Panc1 (cell line): ENCODE measurements around the gene CD9. TPM values are rescaled to one million over a fixed set of nuclear protein-coding genes. Genes with fewer than 3 reads are reported as not detected.

Experiments
- ATAC-seq: fragments of 200-7000 bp; cut with Tn5 transposase; 2 replicates; pipeline ENCODE4 v1.9.1; 2020; ENCODE audit warnings: mild to moderate bottlenecking, moderate library complexity
- BruUV-seq: library from RNA; stranded (reverse); fragments of 400-500 nt; replicated peaks from 2 replicates; lab custom pipeline; 2021; lab: Mats Ljungman, UMichigan
- CTCF ChIA-PET: fragments of 300-600 bp; sonication (Branson Sonifier 250); formaldehyde crosslinking; loops from one replicate; lab custom pipeline; 2022; ENCODE audit warnings: antibody characterized with exemption; lab: Charles Lee
- POLR2A ChIA-PET: fragments of 300-600 bp; sonication (Branson Sonifier 250); formaldehyde crosslinking; loops from one replicate; lab custom pipeline; 2022; ENCODE audit warnings: antibody characterized with exemption; lab: Charles Lee
- DNase-seq: peaks from one replicate; pipeline ENCODE4 v3.0.0-alpha.2; 2010; ENCODE audit warnings: low read depth, low spot score
- H3K27ac ChIP-seq: 2 replicates; pipeline ENCODE4 v1.5.1; 2011; ENCODE audit warnings: mild to moderate bottlenecking, low read length, inconsistent platforms
- H3K27me3 ChIP-seq: fragments of 200-500 bp; sonication (Bioruptor generic); 2 replicates; pipeline ENCODE4 v1.6.0; 2014; ENCODE audit warnings: low read length, inconsistent platforms; ENCODE audit not compliant: control insufficient read depth, insufficient read depth
- H3K36me3 ChIP-seq: fragments of 200-500 bp; sonication (Bioruptor generic); 2 replicates; pipeline ENCODE4 v1.5.1; 2014; ENCODE audit warnings: inconsistent platforms, mild to moderate bottlenecking, low read length, moderate library complexity; ENCODE audit not compliant: control insufficient read depth, insufficient read depth
- H3K4me1 ChIP-seq: 2 replicates; pipeline ENCODE4 v1.5.1; 2011; ENCODE audit warnings: inconsistent platforms, mild to moderate bottlenecking, low read length, moderate library complexity; ENCODE audit not compliant: control insufficient read depth, insufficient read depth
- H3K4me3 ChIP-seq, 2 experiments: 2 replicates each; pipeline ENCODE4 v1.5.1; 2011 to 2012; ENCODE audit warnings: low read depth in 2 of 2, low read length in 2 of 2, mild to moderate bottlenecking in 2 of 2, inconsistent platforms in 1 of 2, moderate library complexity in 1 of 2
- H3K9me3 ChIP-seq: fragments of 200-500 bp; sonication (Bioruptor generic); 2 replicates; pipeline ENCODE4 v1.5.1; 2014; ENCODE audit warnings: low read depth, mild to moderate bottlenecking, inconsistent platforms, low read length, moderate library complexity; ENCODE audit not compliant: control insufficient read depth, insufficient read depth
- POLR2AphosphoS5 ChIP-seq: IDR thresholded peaks from 2 replicates; pipeline ENCODE4 v1.6.1; 2012; ENCODE audit warnings: mild to moderate bottlenecking, low read depth, low read length, moderate library complexity
- SIN3A ChIP-seq: IDR thresholded peaks from 2 replicates; pipeline ENCODE4 v1.6.1; 2012; ENCODE audit warnings: low read depth, mild to moderate bottlenecking, low read length, moderate library complexity, borderline replicate concordance; ENCODE audit not compliant: insufficient read depth
- TCF7L2 ChIP-seq: IDR thresholded peaks from 2 replicates; pipeline ENCODE4 v1.6.1; 2011; ENCODE audit warnings: mild to moderate bottlenecking, low read depth, low read length, inconsistent platforms
- in situ Hi-C: cut with HindIII; loops from 2 replicates; pipeline ENCODE4 v1.10.0; 2016; ENCODE audit warnings: low sequenced_read_pairs, low pct_unique_long_range_greater_than_20kb
- intact Hi-C: fragments of 100-400 bp; cut with micrococcal nuclease; formaldehyde crosslinking; loops from one replicate; pipeline ENCODE4 v1.10.0; 2022; ENCODE audit not compliant: unreplicated experiment
- total RNA-seq: library from RNA; stranded (reverse); gene quantifications from one replicate; pipeline ENCODE4 v1.2.1, GENCODE V29; 2021; ENCODE audit not compliant: unreplicated experiment
- TF ChIP-seq, protein P1 (sequence below): fragments of 450-650 bp; IDR thresholded peaks from 2 replicates; pipeline ENCODE4 v1.5.1; 2017; ENCODE audit warnings: mild to moderate bottlenecking
- TF ChIP-seq, protein P2 (sequence below), 2 experiments: IDR thresholded peaks; 2 replicates each; pipeline ENCODE4 v1.6.1; 2011 to 2012; ENCODE audit warnings: low read depth in 2 of 2, control low read depth in 1 of 2, low read length in 1 of 2, mild to moderate bottlenecking in 1 of 2, moderate library complexity in 1 of 2; ENCODE audit not compliant: insufficient read depth in 1 of 2

The CD9 gene
- total RNA-seq, 1 experiment from 2014 or later: 103 TPM

DNA sequence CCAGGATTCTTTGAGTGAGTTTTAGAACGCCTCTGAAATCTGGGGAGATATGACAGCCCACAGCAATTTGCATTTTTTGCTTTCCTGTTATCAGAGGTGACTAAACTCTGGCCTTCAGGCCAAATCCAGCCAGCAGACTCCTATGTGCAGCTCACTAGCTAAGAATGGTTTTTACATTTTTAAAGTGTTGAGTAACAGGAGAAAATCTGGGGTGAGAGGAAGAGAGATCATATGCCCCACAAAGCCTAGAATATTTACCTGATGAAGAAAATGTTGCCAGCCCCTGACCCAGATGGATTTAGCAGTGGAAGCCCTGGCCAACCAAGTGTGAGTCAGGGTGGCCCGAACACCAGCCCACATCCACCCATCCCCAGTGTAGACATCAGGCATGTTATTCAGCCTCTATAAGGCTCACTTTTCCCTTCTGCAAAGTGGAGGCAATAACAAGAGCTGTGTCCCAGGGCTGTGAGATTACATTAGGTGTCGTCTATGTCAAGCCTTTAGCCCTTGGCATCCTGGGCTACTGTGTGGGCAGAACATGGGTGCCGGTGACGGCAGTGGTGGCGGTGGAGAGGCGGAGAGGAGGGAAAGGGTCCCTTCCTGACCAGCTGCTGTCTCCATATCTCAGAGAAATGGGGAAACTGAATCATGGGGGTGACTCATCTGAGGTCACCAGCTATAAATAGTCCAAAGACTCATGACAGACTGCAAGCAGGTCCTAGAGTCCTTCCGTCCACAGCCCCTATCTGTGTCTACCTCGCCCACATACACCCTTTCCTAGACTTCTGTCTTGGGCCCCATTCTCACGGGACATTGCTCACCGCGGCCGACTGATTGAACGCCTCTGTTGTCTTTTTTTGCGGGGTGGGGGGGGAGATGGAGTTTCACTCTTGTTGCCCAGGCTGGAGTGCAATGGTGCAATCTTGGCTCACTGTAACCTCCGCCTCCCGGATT is 32.6 kb upstream of the CD9 start:
- Histone ChIP-seq H3K4me3 (no peak overlapping the region), H3K27ac (0 out of 2 replicates have a peak overlapping the region, but pooled peaks have one; percentile 7), H3K9me3 (no peaks in the 10 kb centered on the region), H3K27me3 (no peaks in the 10 kb centered on the region), H3K4me1 (peaks cover 6% of the 10 kb centered on the region), H3K36me3 (no peaks in the 10 kb centered on the region)
- POLR2A ChIA-PET: no interaction called here
- intact Hi-C loops (no loop called here), in situ Hi-C loops (no loop called here)
- DNase-seq (peak; percentile 94), ATAC-seq (peak; percentile 93)
- TF ChIP-seq TCF7L2 (no peak), POLR2AphosphoS5 (no peak), SIN3A (no peak)
- TF ChIP-seq, protein P1, sequence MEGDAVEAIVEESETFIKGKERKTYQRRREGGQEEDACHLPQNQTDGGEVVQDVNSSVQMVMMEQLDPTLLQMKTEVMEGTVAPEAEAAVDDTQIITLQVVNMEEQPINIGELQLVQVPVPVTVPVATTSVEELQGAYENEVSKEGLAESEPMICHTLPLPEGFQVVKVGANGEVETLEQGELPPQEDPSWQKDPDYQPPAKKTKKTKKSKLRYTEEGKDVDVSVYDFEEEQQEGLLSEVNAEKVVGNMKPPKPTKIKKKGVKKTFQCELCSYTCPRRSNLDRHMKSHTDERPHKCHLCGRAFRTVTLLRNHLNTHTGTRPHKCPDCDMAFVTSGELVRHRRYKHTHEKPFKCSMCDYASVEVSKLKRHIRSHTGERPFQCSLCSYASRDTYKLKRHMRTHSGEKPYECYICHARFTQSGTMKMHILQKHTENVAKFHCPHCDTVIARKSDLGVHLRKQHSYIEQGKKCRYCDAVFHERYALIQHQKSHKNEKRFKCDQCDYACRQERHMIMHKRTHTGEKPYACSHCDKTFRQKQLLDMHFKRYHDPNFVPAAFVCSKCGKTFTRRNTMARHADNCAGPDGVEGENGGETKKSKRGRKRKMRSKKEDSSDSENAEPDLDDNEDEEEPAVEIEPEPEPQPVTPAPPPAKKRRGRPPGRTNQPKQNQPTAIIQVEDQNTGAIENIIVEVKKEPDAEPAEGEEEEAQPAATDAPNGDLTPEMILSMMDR: no peak
- TF ChIP-seq, protein P2, sequence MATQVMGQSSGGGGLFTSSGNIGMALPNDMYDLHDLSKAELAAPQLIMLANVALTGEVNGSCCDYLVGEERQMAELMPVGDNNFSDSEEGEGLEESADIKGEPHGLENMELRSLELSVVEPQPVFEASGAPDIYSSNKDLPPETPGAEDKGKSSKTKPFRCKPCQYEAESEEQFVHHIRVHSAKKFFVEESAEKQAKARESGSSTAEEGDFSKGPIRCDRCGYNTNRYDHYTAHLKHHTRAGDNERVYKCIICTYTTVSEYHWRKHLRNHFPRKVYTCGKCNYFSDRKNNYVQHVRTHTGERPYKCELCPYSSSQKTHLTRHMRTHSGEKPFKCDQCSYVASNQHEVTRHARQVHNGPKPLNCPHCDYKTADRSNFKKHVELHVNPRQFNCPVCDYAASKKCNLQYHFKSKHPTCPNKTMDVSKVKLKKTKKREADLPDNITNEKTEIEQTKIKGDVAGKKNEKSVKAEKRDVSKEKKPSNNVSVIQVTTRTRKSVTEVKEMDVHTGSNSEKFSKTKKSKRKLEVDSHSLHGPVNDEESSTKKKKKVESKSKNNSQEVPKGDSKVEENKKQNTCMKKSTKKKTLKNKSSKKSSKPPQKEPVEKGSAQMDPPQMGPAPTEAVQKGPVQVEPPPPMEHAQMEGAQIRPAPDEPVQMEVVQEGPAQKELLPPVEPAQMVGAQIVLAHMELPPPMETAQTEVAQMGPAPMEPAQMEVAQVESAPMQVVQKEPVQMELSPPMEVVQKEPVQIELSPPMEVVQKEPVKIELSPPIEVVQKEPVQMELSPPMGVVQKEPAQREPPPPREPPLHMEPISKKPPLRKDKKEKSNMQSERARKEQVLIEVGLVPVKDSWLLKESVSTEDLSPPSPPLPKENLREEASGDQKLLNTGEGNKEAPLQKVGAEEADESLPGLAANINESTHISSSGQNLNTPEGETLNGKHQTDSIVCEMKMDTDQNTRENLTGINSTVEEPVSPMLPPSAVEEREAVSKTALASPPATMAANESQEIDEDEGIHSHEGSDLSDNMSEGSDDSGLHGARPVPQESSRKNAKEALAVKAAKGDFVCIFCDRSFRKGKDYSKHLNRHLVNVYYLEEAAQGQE (IDR thresholded peaks at IDR 0.05; ENCODE audit: insufficient read depth in 1 of 2, low read depth in 2 of 2, low read length in 1 of 2): no peak
- BruUV-seq: no TSS peak
- CTCF ChIA-PET: no interaction called here

DNA sequence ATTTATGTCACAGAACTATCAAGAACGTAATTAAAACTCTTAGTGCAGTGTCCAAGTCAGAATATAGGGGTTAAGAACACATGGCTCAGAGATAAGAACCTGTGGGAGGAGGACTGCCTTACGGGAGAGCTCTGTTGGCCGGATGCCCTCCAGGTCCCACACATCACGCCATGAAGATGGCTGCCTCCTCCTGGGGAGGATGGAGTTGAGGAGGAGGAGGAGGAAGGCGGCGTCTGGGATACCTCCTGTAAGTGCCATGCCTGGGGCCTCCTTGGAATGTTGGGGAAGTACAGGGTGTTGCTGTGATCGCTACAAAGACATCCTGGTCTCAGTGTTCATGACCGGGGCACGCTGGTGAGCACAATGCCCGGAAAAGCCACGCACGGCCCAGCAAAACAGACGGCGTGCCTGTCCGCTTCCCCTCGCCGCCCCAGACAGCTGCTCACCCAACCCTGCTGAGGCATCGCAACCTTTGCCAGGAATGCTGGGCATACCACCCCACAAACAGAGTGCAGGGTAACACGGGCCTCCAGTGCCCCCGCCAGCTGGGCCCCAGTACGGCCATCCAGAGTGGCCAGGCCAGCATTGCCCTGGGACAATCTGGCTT is 28.7 kb upstream of the CD9 start:
- no peak overlapping the region for H3K27ac ChIP-seq
- no peak for DNase-seq
- H3K9me3 ChIP-seq: no peaks in the 10 kb centered on the region
- H3K36me3 ChIP-seq: no peaks in the 10 kb centered on the region
- ChIA-PET POLR2A (no interaction called here), CTCF (no interaction called here)
- no peaks in the 10 kb centered on the region for H3K27me3 ChIP-seq
- TF ChIP-seq TCF7L2: no peak
- TF ChIP-seq, protein P1: no peak
- no peak for TF ChIP-seq POLR2AphosphoS5
- TF ChIP-seq, protein P2 (IDR thresholded peaks at IDR 0.05; ENCODE audit: insufficient read depth in 1 of 2, low read depth in 2 of 2, low read length in 1 of 2): no peak
- TF ChIP-seq SIN3A: no peak
- H3K4me3 ChIP-seq: no peak overlapping the region
- in situ Hi-C loops (no loop called here), intact Hi-C loops (no loop called here)
- no peak for ATAC-seq
- H3K4me1 ChIP-seq: peaks cover 6% of the 10 kb centered on the region
- no TSS peak for BruUV-seq
